HG03045 (cell line): ENCODE results near the gene CD180.

ENCODE experiments used
- ATAC-seq: cut with Tn5 transposase; IDR thresholded peaks from one replicate; pipeline ENCODE4 v1.9.1; 2021; ENCODE audit warnings: mild to moderate bottlenecking, moderate library complexity; ENCODE audit not compliant: unreplicated experiment

The CD180 gene

GRCh38 chr5:67135381-67135984, 61.1 kb downstream of the CD180 start:
- no peak for ATAC-seq

GRCh38 chr5:67133776-67134175, 62.8 kb downstream of the CD180 start:
- ATAC-seq = no peak

GRCh38 chr5:67133217-67133616, 63.4 kb downstream of the CD180 start:
- no peak for ATAC-seq

- ATAC-seq = no peak
Measured at GRCh38 chr5:67129768-67130167, 66.8 kb downstream of the CD180 start.
